ENCODE results near the gene HEXA.
A peak's percentile ranks its signal among the peaks of the same experiment; 100 is the strongest.
"Not testable (repeated sequence)": the region's sequence is repeated elsewhere in the genome, so short reads cannot be mapped to it uniquely, and the experiment has no call there.

The HEXA gene

DNA sequence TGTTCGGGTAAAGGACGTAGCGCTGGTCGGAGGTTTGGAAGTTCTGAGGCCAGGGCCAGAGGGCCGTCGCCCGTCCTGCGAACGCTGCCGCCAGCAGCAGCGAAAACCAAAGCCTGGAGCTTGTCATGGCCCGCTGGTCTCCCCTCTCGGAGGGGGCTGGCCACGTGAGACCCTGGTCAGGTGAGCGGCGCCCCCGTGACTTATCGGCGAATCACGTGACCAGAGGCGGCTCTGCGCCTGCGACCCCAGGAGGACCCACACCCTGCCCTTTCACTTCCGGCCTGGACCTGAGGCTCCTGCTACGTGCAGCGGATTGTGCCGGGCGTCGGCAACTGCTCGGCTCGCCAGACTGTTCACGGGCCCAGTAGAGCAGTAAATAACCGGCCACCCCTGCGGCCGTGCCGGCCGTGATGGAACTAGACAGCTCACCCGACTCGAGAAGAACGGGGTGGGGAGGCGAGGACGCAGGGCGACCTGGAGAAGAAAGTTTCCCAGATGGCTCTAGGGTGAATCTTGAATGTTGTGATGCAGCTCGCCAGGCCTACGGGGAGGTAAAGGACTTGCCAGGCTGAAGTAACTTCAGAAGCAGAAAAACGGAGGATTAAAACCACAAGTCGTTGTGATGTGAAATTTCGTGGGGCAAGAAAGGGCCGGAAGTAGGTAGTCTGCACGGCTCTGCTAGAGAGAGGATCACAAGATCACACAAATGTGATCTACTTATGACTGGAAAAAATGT, at the start of gene HEXA:
HEXA (minus strand) TSS at position 169 of the 736 bp plus-strand sequence; CDS start at position 127, 42 bp downstream.
- DNase-seq: peak; percentile 78

DNA sequence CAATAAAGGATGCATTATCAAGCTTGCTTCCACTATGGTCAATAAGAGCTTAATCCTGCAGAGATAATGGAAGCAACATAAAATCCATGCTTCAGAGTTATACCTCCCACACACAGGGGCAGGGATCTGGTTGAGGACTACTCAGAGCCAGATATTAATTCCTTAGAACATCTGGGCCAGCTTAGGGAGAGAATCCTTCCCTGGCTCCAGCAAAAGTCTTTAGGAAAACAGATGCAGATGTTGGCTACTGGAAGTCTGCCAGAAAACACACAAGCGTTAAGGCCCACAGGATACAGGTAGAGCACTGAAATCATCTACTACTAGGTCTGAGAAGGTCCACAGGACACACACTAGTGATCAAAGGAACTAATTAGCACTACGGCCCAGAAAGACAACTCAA, 47.4 kb upstream of the HEXA start:
- no peak for DNase-seq

DNA sequence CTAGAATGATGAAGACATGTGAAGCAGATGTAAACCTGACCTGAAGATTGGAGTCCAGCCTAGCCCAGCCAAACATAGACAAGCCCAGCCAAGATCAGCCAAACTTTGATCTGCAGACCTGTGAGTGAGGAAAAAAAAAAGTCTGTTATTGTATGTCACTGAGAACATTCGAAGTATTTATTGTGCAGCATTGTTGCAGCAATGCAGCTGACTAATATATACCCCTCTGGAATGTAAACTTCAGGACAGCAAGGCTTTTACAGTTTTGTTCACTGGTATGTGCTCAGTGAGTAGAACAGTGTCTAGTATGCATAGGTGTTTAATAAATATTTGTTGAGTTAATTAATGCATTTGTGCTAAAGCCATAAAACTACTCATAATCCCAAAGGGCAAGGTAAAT, 45.7 kb upstream of the HEXA start:
- no peak for DNase-seq

DNA sequence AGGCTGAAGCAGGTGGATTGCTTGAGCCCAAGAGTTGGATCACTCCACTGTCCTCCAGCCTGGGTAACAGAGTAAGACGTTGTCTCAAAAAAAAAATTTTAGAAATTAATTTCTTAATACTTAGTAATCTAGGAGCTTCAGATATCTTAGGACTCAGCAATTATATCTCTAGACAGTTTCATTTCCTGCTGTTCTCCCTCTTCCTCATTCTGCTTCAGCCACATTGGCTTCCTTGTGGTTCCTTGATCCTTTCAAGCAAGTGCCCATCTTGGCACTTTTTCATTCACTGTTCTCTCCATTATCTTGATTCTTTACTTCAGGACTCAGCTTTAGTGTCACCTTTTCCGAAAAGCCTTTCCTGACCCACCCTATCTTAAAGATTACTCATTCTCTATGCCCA, 44.8 kb upstream of the HEXA start:
- DNase-seq: no peak

DNA sequence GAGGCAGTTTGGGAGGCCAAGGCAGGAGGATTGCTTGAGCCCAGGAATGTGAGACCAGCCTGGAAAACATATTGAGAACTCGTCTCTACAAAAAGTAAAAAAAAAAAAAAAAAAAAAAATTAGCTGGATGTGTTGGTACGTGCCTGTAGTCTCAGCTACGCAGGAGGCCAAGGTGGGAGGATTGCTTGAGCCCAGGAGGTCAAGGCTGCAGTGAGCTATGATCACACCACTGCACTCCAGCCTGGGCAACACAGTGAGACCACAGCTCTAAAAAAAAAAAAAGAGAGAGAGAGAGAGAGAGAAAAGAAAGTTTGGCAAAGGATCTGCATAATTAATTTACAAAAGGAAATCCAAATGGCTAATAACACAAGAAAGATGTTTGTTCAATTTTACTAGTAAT, 44.0 kb upstream of the HEXA start:
- DNase-seq: not testable (repeated sequence)

DNA sequence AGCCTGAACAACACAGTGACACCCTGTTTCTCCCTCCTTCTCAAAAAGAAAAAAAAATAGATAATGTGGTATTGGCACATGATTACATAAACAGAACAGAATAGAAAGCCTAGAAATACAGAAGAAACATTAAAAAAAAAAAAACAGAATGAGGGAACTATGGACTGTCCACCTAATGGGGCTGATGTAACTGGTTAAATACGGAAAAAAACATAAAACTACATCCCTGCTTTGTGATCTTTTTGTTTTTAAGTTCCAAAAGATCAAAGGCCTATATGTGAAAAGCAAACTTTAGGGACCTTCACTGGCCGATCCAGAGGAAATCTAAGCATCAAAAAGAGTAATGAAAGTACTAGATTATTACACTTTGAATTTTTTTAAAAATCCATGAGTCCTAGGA, 39.5 kb upstream of the HEXA start:
- no peak for DNase-seq

DNA sequence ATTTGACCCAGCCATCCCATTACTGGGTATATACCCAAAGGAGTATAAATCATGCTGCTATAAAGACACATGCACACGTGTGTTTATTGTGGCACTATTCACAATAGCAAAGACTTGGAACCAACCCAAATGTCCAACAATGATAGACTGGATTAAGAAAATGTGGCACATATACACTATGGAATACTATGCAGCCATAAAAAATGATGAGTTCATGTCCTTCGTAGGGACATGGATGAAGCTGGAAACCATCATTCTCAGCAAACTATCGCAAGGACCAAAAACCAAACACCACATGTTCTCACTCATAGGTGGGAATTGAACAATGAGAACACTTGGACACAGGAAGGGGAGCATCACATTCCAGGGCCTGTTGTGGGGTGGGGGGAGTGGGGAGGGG, 37.5 kb upstream of the HEXA start:
- not testable (repeated sequence) for DNase-seq

DNA sequence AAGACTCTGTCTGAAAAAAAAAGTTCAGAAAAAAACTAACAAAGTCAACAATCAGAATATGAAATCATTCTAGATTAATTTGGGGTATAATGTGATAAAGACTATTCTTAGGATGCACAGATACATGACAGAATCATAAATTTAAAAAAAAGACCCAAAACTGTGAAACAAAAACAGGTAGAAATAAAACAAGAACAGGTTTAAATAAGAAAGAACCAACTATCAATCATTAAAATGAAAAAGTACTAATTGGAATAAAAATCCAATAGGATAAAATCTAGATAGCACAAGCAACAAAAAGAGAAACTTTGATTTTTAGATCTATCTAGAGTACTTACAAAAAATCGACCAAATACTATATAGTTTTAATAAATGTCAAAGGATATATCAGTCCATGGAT, 35.7 kb upstream of the HEXA start:
- no peak for DNase-seq

DNA sequence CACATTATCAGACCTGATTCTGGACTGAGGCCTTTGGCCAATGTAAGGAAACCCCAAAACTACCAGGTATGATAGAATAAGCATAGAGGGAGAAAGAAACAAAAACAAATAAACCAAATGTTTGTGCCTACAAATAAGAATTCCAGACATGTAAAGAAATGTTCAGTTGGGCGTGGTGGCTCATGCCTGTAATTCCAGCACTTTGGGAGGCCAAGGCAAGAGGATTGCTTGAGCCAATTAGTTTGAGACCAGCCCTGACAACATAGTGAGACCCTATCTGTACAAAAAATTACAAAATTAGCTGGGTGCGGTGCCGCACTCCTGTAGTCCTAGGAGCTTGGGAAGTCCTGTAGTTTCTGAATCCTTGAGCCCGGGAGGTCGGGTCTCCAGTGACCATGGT, 35.3 kb upstream of the HEXA start:
- no peak for DNase-seq

DNA sequence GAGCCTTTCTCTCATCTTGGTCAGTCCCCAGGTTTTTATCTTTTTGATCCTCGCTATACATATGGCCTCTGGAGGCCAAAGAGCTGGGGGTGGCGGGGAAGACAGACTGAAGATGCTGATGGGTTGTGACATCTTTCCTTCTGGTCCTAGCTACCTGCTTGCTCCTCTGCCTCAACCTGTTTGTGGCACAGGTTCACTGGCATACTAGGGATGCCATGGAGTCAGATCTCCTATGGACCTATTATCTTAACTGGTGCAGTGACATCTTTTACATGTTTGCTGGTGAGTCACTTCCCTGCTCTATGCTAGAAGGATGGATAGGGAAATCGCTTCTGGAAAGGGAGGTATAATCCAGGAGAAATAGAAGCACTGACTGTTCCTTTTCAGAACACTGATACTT, 31.1 kb upstream of the HEXA start:
- no peak for DNase-seq

DNA sequence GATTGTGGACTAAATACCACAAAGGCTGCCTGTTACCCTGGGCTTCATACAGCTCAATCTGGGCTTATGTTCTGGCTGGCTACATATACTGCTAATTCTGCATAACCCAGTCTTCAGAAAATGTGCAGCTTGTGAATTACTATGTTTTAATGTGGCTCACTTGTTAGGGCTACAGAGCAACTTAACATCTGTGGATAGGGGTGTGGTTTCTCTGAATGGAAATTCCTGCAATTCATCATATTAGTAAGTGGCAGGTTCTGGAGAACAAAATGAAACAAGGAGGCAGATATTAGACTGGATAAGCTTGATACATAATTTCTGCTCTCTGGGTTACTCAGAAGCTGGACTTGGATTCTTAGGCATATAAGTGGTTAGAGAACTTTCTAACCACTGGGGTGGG, 29.0 kb upstream of the HEXA start:
- no peak for DNase-seq

DNA sequence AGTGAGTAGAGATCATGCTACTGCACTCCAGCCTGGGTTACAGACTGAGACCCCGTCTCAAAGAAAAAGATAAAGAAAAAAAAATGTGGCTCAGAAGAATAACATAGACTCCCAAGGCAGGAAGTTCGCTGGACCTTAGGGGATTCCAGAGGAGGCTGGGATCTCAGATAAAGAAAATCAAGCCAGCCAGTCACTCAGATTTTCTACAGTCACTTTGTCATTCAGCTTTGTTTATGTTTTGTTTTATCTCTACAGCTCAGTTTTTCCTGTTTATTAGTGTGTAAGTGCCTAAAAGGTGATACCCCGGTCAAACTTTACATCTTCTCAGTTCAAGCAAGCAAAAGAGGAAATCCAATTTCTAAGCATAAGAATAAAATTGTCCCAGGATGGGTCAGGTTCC, 28.5 kb upstream of the HEXA start:
- DNase-seq: no peak

DNA sequence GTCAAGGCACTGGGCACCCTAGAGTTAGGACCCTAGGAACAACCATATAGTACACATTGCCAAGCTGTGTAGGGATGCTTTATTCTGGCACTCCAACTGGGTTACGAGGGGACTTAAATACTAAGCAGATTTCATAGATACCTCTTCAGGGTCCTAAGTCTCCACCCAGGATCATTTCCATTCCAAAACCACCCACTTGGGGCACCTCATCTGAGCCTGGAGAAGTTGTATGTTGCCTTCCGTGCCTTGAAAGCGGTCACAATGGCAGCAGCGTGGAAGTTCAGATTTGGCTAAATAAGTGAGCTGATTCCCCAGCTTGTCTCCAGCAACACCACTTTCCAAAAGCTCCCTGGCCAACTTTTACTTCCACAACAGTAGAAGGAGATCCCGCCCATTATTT, 26.9 kb upstream of the HEXA start:
- no peak for DNase-seq

DNA sequence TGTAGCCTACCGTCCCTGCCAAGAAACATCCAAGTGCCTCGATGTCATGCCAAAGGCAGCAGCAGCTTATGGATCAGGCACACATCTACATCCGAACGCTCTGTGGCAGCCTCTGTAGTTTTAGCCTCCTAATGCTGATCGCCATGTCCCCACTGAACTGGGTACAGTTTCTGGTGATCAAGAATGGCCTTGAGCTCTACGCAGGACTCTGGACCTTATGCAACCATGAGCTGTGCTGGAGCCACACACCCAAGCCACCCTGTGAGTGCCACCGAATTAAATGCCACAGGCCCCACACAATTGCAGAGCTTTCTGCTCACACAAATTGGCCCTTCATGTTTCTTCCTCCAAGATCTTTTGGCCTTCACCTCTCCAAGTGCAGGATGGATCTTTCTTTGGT, 22.8 kb upstream of the HEXA start:
- no peak for DNase-seq

DNA sequence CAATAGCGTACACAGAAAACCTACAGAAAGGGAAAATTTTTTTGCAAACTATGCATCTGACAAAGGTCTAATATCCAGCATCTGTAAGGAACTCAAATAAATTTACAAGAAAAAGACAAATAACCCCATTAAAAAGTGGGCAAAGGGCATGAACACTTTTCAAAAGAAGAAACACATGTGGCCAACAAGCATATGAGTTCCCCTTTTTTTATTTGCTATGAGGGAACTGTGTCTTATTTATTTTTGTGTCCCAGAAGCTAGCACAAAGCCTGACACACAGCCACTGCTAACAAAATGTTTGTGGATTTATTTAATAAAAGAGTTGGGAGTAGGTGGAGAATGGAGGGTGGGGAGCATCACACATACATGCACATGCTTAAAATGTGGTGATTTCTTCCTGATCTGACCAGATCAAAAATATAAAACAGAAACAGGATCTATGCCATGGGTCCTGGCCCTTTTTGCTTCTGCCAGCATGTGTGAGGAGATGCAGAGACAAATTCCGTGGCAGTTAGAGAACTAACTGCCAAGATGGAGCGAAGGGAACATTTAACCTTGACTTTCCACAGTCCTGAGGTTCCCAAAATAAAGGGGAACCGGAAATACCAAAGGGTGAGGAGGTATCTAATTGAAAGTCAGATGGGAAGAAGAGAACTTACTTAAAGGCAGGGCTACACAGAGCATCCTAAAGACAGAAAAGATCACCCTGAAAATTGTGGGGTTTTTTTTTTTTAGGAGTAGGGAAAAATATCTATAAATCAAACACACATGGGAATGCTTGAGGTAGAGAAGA, 22.2 kb upstream of the HEXA start, which contains the start of gene TMEM202:
TMEM202 (plus strand) TSS at position 510 of the 793 bp plus-strand sequence; CDS start at position 532, 22 bp downstream.
- DNase-seq: no peak

DNA sequence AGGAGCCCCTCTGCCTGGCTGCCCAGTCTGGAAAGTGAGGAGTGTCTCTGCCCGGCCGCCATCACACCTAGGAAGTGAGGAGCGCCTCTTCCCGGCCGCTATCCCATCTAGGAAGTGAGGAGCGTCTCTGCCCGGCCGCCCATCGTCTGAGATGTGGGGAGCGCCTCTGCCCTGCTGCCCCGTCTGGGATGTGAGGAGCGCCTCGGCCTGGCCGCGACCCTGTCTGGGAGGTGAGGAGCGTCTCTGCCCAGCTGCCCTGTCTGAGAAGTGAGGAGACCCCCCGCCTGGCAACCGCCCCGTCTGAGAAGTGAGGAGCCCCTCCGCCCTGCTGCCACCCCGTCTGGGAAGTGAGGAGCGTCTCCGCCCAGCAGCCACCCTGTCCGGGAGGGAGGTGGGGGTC, 20.5 kb upstream of the HEXA start:
- not testable (repeated sequence) for DNase-seq

DNA sequence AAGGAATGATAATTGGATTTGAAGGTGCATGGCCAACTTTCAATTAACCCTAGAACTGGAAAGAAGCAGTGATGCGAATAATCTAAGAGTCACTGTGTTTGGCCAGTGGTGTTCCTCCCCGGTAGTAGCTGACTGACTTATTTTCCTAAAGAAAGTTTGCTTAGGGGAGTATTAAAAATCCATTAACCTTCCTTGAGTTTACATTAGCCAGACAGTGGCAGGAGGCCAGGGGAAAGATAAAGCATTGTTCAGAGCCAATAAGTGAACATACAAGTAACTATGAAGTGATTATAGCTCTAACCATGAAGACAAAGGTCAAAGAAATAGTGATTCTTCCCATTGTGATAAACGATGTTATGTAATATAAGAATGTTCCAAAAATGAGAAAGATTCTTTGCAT, 13.4 kb upstream of the HEXA start:
- no peak for DNase-seq

DNA sequence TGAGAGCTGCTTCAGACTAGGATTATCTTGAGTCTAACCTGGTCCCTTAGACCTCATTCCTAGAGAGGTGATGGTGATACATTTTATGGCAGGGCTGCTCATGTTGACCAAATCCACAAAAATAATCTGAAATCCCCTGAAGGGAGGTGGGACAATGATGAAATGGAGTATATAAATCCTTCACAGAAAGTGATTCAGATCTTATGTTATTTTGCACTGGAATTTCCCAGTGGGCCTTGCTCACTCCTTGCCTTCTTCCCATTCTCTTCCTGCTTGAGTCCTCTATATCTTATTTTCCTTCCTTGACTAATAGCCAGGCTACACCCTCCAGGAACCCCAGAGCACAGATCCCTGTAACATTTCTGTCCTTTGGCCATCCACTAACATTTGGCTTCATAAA, 11.9 kb upstream of the HEXA start:
- DNase-seq: no peak

DNA sequence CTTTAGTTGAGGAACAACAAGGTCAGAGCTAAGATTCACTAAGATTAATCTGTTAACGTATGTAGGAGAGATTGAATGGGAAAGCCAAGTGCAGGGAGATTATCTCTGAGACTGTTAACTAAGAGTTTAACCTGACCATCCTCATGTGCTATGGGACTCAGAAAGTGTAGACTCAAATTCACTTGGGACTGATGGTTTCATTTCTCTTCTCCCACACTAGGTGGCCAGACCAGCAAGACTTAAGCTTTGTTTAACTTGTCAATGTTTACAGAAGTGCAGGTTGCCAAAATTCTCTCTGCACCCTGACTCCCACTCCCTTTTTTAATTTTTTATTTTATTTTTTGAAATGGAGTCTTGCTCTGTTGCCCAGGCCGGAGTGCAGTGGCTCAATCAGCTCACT, 6.3 kb upstream of the HEXA start:
- no peak for DNase-seq

DNA sequence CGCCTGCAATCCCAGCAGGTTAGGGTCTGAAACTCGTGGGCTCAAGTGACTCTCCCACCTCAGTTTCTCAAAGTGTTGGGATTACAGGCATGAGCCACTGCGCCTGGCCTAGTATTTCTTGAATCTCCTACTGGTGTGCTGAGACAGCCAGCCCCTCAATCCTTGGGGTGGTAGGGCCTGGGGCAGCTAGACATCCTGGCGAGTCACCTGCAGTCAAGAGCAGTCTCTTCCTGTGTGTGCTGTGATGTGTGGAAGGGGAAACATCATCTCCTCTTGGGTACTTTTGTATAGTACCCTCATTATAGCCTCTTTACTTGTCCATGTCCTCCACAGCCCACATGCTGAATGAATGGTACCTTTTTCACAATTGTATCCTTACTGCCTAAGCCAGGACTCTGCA, 4.9 kb upstream of the HEXA start:
- no peak for DNase-seq

DNA sequence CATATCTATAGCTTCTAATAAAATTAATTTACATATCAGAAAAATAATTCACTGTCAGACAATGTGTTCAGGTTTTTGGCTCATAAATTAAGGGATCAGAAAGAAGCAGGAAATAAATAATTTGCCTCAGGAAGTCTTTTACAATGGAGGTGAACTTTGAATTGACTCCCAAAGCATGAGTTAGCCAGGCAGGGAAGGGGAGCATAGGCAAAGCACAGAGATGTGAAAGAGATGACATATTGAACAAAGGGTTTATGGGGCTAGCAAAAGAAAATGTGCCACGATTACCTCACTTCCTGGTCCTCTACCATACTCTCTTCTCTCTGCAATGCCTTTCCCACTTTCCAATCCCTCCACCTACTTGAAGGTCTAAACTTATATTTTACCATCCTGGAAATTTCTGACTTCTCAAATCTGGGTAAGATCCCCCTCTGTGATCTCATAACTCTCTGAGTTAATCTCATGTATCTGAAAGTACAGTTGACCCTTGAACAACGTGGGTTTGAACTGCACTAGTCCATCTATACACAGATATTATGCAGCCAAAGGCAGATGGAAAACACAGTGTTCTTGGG, 4.1 kb upstream of the HEXA start:
- no peak for DNase-seq

DNA sequence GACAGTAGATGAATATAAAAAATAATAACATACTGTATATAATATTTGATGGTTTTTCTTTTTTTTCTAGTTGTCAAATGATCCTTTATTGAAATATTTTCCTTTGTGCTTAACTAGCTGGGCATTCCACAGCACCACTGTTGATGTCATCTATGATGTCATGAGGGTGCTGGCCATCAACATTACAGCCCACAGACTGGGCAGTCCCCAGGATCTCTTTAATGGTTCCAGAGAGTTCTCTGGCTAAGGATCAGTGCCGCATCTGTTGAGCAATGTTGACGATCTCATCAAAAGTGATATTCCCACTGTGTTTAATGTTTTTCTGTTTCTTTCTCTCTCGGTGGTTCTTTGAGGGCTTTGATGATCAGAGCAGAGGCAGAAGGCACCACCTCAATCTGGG, 3.3 kb upstream of the HEXA start:
- not testable (repeated sequence) for DNase-seq

DNA sequence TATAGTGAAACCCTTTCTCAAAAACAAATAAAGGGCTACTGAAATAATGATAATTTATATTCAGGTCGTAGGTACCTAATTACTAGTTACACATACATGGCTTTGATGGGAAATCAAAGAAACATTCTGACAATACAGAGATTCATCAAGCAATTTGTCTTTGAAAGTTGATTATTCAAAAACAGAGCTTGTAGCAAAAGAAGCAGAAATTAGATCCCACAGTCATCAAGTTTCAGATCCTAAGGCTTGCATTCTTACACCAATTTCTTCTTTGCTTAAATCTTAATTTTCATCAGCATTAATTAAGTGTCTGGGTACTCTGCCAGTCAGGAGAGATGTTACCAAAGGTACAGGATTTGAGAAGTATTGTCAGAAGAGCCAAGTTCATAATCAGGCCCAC, 1.5 kb upstream of the HEXA start:
- DNase-seq: no peak

DNA sequence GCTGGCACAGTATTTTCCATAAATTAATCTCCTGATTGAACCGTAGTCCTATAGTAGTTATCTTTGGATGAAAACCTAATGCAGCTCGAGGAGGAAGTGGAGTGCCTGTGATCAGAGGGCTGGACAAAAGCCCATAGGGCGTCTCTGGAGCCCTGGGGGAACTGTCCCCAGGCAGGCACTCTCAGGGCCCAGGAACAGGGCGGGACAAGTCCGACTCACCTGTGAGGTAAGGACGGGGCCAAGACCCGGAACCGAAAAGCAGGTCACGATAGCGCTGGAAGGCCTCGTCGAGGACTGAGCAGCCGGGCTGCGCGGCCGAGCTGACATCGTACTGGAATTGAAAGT, 341 bp downstream of the HEXA start:
- no peak for DNase-seq

All from GOT3 (cell line).